DND-41 (cell line): ENCODE measurements around the gene ACTR1A.

Source experiments
- CTCF ChIP-seq: IDR thresholded peaks from 2 replicates; pipeline ENCODE4 v1.5.1; 2012; ENCODE audit warnings: borderline replicate concordance, low read length, moderate library complexity, mild to moderate bottlenecking; ENCODE audit not compliant: poor library complexity, severe bottlenecking; ENCODE audit errors: extremely low read depth
- EZH2 ChIP-seq: IDR thresholded peaks from 3 replicates; pipeline ENCODE4 v1.6.1; 2012; ENCODE audit warnings: borderline replicate concordance, low read depth, mild to moderate bottlenecking, moderate library complexity, low read length, inconsistent platforms; ENCODE audit not compliant: severe bottlenecking

- TF ChIP-seq CTCF: no peak
- no peak for TF ChIP-seq EZH2
Measured at GRCh38 chr10:102522874-102523249, 20.4 kb upstream of the ACTR1A start.
